HFF-Myc (cell line): ENCODE results near the gene TMEM178A.
A peak's percentile ranks its signal among the peaks of the same experiment; 100 is the strongest.
"Not testable (repeated sequence)": the region's sequence is repeated elsewhere in the genome, so short reads cannot be mapped to it uniquely, and the experiment has no call there.

Source experiments
- DNase-seq: peaks from one replicate; pipeline ENCODE4 v3.0.0-alpha.2; 2011; ENCODE audit warnings: low read depth; ENCODE audit errors: extremely low read depth
- H3K4me3 ChIP-seq: replicated peaks from 2 replicates; pipeline ENCODE4 v1.5.1; 2011; ENCODE audit warnings: low read depth, mild to moderate bottlenecking, control low read depth, low read length
- TF ChIP-seq, protein P1 (sequence below): IDR thresholded peaks from 2 replicates; pipeline ENCODE4 v1.5.1; 2012; ENCODE audit warnings: mild to moderate bottlenecking, low read depth, low read length, control low read depth; ENCODE audit errors: missing control alignments

TMEM178A gene

DNA sequence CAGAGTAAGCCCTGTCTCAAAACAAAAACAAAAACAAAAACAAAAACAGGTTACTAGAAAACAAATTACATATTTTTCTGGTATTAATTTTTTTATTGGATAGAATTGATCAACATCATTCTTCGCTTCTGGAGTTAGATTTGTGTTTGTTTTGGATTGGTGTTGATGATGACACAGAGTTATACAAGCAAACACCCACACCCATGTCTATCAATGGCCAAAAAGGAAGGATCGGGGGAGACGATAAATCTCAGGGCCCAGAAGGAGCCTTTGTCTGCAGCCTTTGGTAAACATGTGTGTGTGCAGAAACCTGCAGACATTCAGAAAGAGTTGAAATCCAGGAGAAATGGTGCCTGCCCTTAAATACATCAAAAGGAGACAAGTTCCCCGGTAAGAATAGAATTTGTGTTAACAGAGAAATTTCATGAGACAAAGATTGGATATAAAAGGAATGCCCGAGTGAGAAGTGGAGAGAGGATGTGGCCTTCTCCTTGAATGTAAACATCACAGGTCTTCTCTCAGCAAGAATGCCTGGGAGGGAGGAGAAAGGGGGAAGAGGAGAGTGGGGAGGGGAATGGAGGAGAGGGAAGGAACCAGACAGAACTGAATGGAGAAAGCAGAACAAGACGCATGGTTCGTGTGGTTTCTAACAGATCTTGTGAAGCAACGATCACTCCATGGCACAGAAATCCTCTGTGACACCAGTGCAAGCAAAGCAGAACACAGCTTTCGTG, 40.4 kb upstream of the TMEM178A start:
- no peak overlapping the region for H3K4me3 ChIP-seq
- TF ChIP-seq, protein P1, sequence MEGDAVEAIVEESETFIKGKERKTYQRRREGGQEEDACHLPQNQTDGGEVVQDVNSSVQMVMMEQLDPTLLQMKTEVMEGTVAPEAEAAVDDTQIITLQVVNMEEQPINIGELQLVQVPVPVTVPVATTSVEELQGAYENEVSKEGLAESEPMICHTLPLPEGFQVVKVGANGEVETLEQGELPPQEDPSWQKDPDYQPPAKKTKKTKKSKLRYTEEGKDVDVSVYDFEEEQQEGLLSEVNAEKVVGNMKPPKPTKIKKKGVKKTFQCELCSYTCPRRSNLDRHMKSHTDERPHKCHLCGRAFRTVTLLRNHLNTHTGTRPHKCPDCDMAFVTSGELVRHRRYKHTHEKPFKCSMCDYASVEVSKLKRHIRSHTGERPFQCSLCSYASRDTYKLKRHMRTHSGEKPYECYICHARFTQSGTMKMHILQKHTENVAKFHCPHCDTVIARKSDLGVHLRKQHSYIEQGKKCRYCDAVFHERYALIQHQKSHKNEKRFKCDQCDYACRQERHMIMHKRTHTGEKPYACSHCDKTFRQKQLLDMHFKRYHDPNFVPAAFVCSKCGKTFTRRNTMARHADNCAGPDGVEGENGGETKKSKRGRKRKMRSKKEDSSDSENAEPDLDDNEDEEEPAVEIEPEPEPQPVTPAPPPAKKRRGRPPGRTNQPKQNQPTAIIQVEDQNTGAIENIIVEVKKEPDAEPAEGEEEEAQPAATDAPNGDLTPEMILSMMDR = no peak
- no peak for DNase-seq

DNA sequence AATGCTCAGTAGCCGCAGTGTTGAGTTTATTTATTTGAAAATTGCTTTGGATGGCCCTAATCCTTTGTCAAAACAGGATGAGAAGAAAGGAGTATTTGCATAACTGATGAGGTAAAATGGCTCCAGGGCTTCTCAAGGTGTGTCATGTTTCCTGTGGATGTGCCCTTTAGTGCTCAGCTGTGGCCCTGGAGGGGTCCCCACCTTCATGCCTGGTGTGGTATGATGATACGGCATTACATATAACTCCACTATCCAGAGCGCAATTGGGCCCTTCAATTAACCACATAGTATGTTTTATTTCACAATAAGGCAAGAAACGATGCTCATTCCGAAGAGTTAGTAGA, 39.8 kb upstream of the TMEM178A start:
- DNase-seq = no peak
- no peak overlapping the region for H3K4me3 ChIP-seq
- TF ChIP-seq, protein P1 = no peak

DNA sequence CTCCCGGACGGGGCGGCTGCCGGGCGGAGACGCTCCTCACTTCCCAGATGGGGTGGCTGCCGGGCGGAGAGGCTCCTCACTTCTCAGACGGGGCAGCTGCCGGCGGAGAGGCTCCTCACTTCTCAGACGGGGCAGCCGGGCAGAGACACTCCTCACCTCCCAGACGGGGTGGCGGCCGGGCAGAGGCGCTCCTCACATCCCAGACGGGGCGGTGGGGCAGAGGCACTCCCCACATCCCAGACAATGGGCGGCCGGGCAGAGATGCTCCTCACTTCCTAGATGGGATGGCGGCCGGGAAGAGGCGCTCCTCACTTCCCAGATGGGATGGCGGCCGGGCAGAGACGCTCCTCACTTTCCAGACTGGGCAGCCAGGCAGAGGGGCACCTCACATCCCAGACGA, 37.4 kb upstream of the TMEM178A start:
- H3K4me3 ChIP-seq, DNase-seq: not testable (repeated sequence)

DNA sequence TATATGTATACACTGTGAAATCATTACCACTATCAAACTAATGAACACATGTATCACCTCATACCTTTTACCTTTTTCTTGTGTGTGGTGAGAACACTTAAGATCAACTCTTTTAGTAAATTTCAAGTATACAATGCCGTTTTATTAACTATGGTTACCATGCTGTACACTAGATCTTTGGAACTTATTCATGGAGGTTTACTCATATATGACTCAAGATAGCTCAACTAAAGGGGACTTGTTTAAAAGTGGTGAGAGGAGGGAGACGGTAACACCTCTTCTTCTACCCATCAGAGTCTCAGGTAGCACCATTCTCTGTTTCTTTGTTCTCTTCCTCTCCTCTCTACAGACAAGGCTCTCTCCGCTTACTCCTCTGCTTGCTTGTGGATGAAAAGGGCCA, 36.1 kb upstream of the TMEM178A start:
- no peak overlapping the region for H3K4me3 ChIP-seq
- TF ChIP-seq, protein P1 = no peak
- no peak for DNase-seq

DNA sequence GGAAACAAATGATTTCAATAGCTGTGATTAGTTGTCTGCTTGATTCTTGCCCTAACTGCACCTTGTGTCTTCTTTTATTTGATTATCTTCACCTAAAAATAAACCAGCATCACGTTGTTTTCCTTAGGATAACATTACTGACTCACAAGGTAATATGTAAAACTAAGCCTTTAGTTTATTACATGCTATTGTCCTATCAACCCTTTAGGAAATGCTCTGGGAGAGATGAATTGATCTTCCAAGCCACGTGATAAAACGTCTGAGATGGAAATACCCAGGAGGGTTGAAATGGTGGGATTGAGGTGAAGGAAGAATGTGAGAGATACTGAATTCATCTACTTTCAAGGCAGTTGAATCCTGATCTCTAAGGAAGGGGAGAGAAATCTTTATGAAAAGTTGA, 34.5 kb upstream of the TMEM178A start:
- TF ChIP-seq, protein P1 = no peak
- no peak for DNase-seq
- H3K4me3 ChIP-seq = no peak overlapping the region

DNA sequence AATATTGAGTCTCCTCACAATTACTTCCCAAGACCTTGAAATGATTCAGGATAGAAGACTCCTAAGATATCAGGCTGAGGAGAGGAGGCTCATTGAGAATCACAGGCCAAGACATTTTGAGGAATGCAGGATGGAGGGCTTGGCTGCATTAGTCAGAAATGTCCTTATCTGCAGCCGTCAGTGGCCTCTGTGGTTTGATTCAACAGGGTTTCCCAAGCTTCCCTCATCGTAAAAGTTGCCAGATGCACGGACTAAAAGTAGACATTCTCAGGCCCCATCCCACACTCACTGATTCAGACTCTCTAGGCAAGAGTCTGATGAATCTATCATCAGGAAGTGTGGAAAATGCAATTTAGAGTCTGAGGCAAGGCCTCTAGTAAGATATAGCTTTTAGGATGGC, 34.0 kb upstream of the TMEM178A start:
- no peak overlapping the region for H3K4me3 ChIP-seq
- DNase-seq = peak; percentile 42
- TF ChIP-seq, protein P1 = no peak

DNA sequence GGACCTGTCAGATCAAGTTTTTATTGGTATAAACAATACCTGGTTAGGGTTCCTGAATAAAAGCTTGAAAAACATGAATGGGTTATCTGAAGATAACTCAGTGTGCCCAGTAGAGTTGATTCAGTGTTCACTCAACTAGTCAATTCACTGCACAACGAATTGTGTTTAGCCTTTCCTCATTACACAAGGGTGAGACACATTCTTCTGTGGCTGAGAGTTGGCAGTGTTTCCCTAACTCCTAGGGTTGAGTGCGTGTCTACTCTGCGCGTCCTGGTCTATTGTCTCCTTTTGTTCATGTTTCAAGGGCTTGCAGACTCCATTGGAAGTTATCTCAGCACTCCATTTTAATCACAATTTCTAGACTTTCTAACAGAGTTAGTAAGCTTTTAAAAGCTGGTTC, 32.8 kb upstream of the TMEM178A start:
- no peak for DNase-seq
- TF ChIP-seq, protein P1 = no peak
- H3K4me3 ChIP-seq = no peak overlapping the region
